Stomach (tissue), 4 donors: Measurements from ENCODE around the gene DCAF8.

Experiments
- CTCF ChIP-seq, 7 experiments: fragments of 450-650 bp in 4 of 7; fragments of 200-600 bp in 3 of 7; sonication (generic) in 3 of 7; IDR thresholded peaks; one replicate each; pipeline ENCODE4 v1.5.1; 2016 to 2019; ENCODE audit warnings: antibody characterized with exemption in 7 of 7, control low read depth in 2 of 7, mild to moderate bottlenecking in 1 of 7
- EP300 ChIP-seq: sonication (generic); formaldehyde crosslinking; IDR thresholded peaks from one replicate; pipeline ENCODE4 v1.6.1; 2017; ENCODE audit warnings: antibody characterized with exemption
- POLR2A ChIP-seq, 4 donors: fragments of 450-650 bp; IDR thresholded peaks; one replicate each; pipeline ENCODE4 v1.6.1; 2016; ENCODE audit warnings: antibody characterized with exemption in 4 of 4, control low read depth in 2 of 4, mild to moderate bottlenecking in 1 of 4, moderate library complexity in 1 of 4
- POLR2AphosphoS5 ChIP-seq, 3 donors: sonication (generic); formaldehyde crosslinking; IDR thresholded peaks; one replicate each; pipeline ENCODE4 v1.6.1; 2016; ENCODE audit warnings: antibody characterized with exemption in 3 of 3

GRCh38 chr1:160207118-160207650, 55.2 kb downstream of the DCAF8 start:
- TF ChIP-seq CTCF (IDR thresholded peaks at IDR 0.05) (no peak), POLR2AphosphoS5 (IDR thresholded peaks at IDR 0.05) (no peak), POLR2A (IDR thresholded peaks at IDR 0.05) (no peak), EP300 (no peak)
